IMR-90 (cell line): ENCODE measurements around the gene TNIP1. TPM values are rescaled to one million over a fixed set of nuclear protein-coding genes. Genes with fewer than 3 reads are reported as not detected.

Source experiments
- ATAC-seq: fragments of 200-7000 bp; cut with Tn5 transposase; 2 replicates; pipeline ENCODE4 v1.9.1; 2020; ENCODE audit warnings: low read depth, mild to moderate bottlenecking, moderate library complexity
- BruUV-seq: library from RNA; stranded (reverse); fragments of 400-500 nt; replicated peaks from 2 replicates; lab custom pipeline; 2021; lab: Mats Ljungman, UMichigan
- CTCF ChIA-PET: fragments of 300-600 bp; formaldehyde crosslinking; extraction: SDS; loops from one replicate; lab custom pipeline; 2021; ENCODE audit warnings: antibody characterized with exemption; lab: Yijun Ruan, JAX
- POLR2A ChIA-PET: fragments of 300-600 bp; sonication (Branson Sonifier 250); formaldehyde crosslinking; loops from one replicate; lab custom pipeline; 2022; ENCODE audit warnings: antibody characterized with exemption; ENCODE audit not compliant: unreplicated experiment; lab: Charles Lee
- DNase-seq: peaks from one replicate; pipeline ENCODE4 v3.0.0; 2013
- H2AFZ ChIP-seq: replicated peaks from 2 replicates; pipeline ENCODE3; 2013; ENCODE audit warnings: low read length, mild to moderate bottlenecking; ENCODE audit not compliant: poor library complexity
- H2AK5ac ChIP-seq: 2 replicates; pipeline ENCODE4 v1.6.1; 2013; ENCODE audit warnings: low read depth, low read length, inconsistent platforms
- H2AK9ac ChIP-seq: replicated peaks from 2 replicates; pipeline ENCODE3; 2013; ENCODE audit warnings: mild to moderate bottlenecking, low read depth, low read length, moderate library complexity; ENCODE audit not compliant: poor library complexity
- H2BK120ac ChIP-seq: 2 replicates; pipeline ENCODE4 v1.6.1; 2013; ENCODE audit warnings: low read depth, low read length, inconsistent platforms
- H2BK15ac ChIP-seq: 3 replicates; pipeline ENCODE4 v1.6.1; 2013; ENCODE audit warnings: low read depth, low read length, inconsistent platforms
- H2BK20ac ChIP-seq: 2 replicates; pipeline ENCODE4 v1.6.1; 2013; ENCODE audit warnings: low read depth, mild to moderate bottlenecking, inconsistent platforms, low read length, moderate library complexity
- H2BK5ac ChIP-seq: 2 replicates; pipeline ENCODE4 v1.6.1; 2013; ENCODE audit warnings: mild to moderate bottlenecking, low read depth, low read length, inconsistent platforms; ENCODE audit not compliant: poor library complexity, severe bottlenecking
- H3K14ac ChIP-seq: replicated peaks from 2 replicates; pipeline ENCODE4 v1.6.1; 2013; ENCODE audit warnings: low read depth, low read length, inconsistent platforms
- H3K18ac ChIP-seq: 2 replicates; pipeline ENCODE4 v1.6.1; 2013; ENCODE audit warnings: low read depth, low read length, control low read depth
- H3K23ac ChIP-seq: 2 replicates; pipeline ENCODE4 v1.6.1; 2013; ENCODE audit warnings: low read depth, low read length, inconsistent platforms
- H3K27ac ChIP-seq: 2 replicates; pipeline ENCODE4 v1.5.1; 2013; ENCODE audit warnings: mild to moderate bottlenecking, control low read depth, low read length; ENCODE audit not compliant: insufficient read depth
- H3K27me3 ChIP-seq: 2 replicates; pipeline ENCODE4 v1.6.1; 2013; ENCODE audit warnings: low read length; ENCODE audit not compliant: control insufficient read depth, insufficient read depth
- H3K36me3 ChIP-seq: 2 replicates; pipeline ENCODE4 v1.6.1; 2013; ENCODE audit warnings: low read length, mixed read lengths; ENCODE audit not compliant: control insufficient read depth, insufficient read depth
- H3K4ac ChIP-seq: 2 replicates; pipeline ENCODE4 v1.6.1; 2013; ENCODE audit warnings: low read depth, low read length, inconsistent platforms
- H3K4me1 ChIP-seq: 2 replicates; pipeline ENCODE4 v1.6.1; 2013; ENCODE audit warnings: low read length, mixed read lengths; ENCODE audit not compliant: control insufficient read depth, insufficient read depth
- H3K4me2 ChIP-seq: 2 replicates; pipeline ENCODE4 v1.6.1; 2013; ENCODE audit warnings: low read depth, mild to moderate bottlenecking, control low read depth, low read length, moderate library complexity
- H3K4me3 ChIP-seq: 2 replicates; pipeline ENCODE4 v1.5.1; 2013; ENCODE audit warnings: low read depth, mild to moderate bottlenecking, control low read depth, low read length, moderate library complexity; ENCODE audit not compliant: insufficient read depth
- H3K56ac ChIP-seq: 2 replicates; pipeline ENCODE4 v1.6.1; 2013; ENCODE audit warnings: low read length, inconsistent platforms; ENCODE audit not compliant: insufficient read depth; ENCODE audit errors: extremely low read depth
- H3K79me1 ChIP-seq, 2 experiments: 2 replicates each; pipeline ENCODE4 v1.6.1; 2013; ENCODE audit warnings: low read length in 2 of 2, inconsistent platforms in 1 of 2, low read depth in 1 of 2
- H3K9ac ChIP-seq: 2 replicates; pipeline ENCODE4 v1.6.1; 2013; ENCODE audit warnings: low read depth, low read length, control low read depth
- H3K9me1 ChIP-seq: 2 replicates; pipeline ENCODE4 v1.6.1; 2013; ENCODE audit warnings: low read length, inconsistent platforms; ENCODE audit not compliant: insufficient read depth
- H3K9me3 ChIP-seq: 2 replicates; pipeline ENCODE4 v1.6.1; 2013; ENCODE audit warnings: low read length; ENCODE audit not compliant: control insufficient read depth, insufficient read depth
- H4K20me1 ChIP-seq: 2 replicates; pipeline ENCODE4 v1.6.1; 2013; ENCODE audit warnings: low read length, inconsistent platforms; ENCODE audit not compliant: insufficient read depth
- H4K5ac ChIP-seq: 2 replicates; pipeline ENCODE4 v1.6.1; 2013; ENCODE audit warnings: mild to moderate bottlenecking, low read depth, low read length, control low read depth
- H4K8ac ChIP-seq, 2 experiments: 2 replicates each; pipeline ENCODE4 v1.6.1; 2013; ENCODE audit warnings: low read depth in 2 of 2, low read length in 2 of 2, control low read depth in 1 of 2, inconsistent platforms in 1 of 2
- H4K91ac ChIP-seq: 2 replicates; pipeline ENCODE4 v1.6.1; 2013; ENCODE audit warnings: low read depth, low read length, inconsistent platforms; ENCODE audit not compliant: insufficient read depth
- BHLHE40 ChIP-seq: fragments of 150-350 bp; IDR thresholded peaks from 2 replicates; pipeline ENCODE4 v1.6.1; 2016; ENCODE audit warnings: mild to moderate bottlenecking, low read depth, low read length
- CEBPB ChIP-seq: IDR thresholded peaks from 2 replicates; pipeline ENCODE4 v1.6.1; 2012; ENCODE audit warnings: low read depth, low read length, improper control_type of control experiment
- CHD1 ChIP-seq: IDR thresholded peaks from 2 replicates; pipeline ENCODE4 v1.6.1; 2012; ENCODE audit warnings: low read depth, low read length, improper control_type of control experiment
- CTCF ChIP-seq: conservative IDR thresholded peaks from 2 replicates; pipeline ENCODE4 v1.5.1; 2012; ENCODE audit warnings: mild to moderate bottlenecking, low read depth, low read length, improper control_type of control experiment
- ELK1 ChIP-seq: fragments of 150-350 bp; IDR thresholded peaks from 2 replicates; pipeline ENCODE4 v1.6.1; 2016; ENCODE audit warnings: low read depth, mild to moderate bottlenecking, low read length, moderate library complexity, borderline replicate concordance
- FOS ChIP-seq: fragments of 150-350 bp; IDR thresholded peaks from 2 replicates; pipeline ENCODE4 v1.6.1; 2016; ENCODE audit warnings: low read depth, low read length
- MAFK ChIP-seq: IDR thresholded peaks from 2 replicates; pipeline ENCODE4 v1.6.1; 2012; ENCODE audit warnings: low read depth, low read length, improper control_type of control experiment
- MAZ ChIP-seq: IDR thresholded peaks from 2 replicates; pipeline ENCODE4 v1.6.1; 2012; ENCODE audit warnings: low read depth, mild to moderate bottlenecking, low read length, improper control_type of control experiment, moderate library complexity, borderline replicate concordance
- MXI1 ChIP-seq: IDR thresholded peaks from 2 replicates; pipeline ENCODE4 v1.6.1; 2012; ENCODE audit warnings: low read depth, mild to moderate bottlenecking, low read length, moderate library complexity, borderline replicate concordance
- NFE2L2 ChIP-seq: fragments of 150-350 bp; IDR thresholded peaks from 2 replicates; pipeline ENCODE4 v1.6.1; 2016; ENCODE audit warnings: low read depth, mild to moderate bottlenecking, low read length
- POLR2A ChIP-seq: IDR thresholded peaks from 2 replicates; pipeline ENCODE4 v1.6.1; 2012; ENCODE audit warnings: mild to moderate bottlenecking, low read depth, low read length
- RAD21 ChIP-seq: IDR thresholded peaks from 2 replicates; pipeline ENCODE4 v1.6.1; 2012; ENCODE audit warnings: low read length, improper control_type of control experiment
- RCOR1 ChIP-seq: IDR thresholded peaks from 2 replicates; pipeline ENCODE4 v1.6.1; 2012; ENCODE audit warnings: mild to moderate bottlenecking, low read length, improper control_type of control experiment; ENCODE audit not compliant: insufficient replicate concordance
- RFX5 ChIP-seq: IDR thresholded peaks from 2 replicates; pipeline ENCODE4 v1.8.0; 2012; ENCODE audit warnings: low read depth, mild to moderate bottlenecking, low read length, moderate library complexity
- SMC3 ChIP-seq: fragments of 150-350 bp; IDR thresholded peaks from 2 replicates; pipeline ENCODE4 v1.6.1; 2016; ENCODE audit warnings: low read depth, mild to moderate bottlenecking, antibody characterized with exemption, low read length, moderate library complexity
- USF2 ChIP-seq: fragments of 150-350 bp; IDR thresholded peaks from 2 replicates; pipeline ENCODE4 v1.6.1; 2017; ENCODE audit warnings: mild to moderate bottlenecking, antibody characterized with exemption, low read length, low read depth
- WGBS, 2 experiments: methylation state at CpG; one replicate each; pipeline versions ENCODE4 v1.1.5 to v1.1.7; 2013; ENCODE audit warnings: missing lambda C conversion rate in 2 of 2; ENCODE audit not compliant: insufficient read length in 1 of 2; ENCODE audit errors: extremely low coverage in 2 of 2; 5-methylcytosine and 5-hydroxymethylcytosine counted together
- dilution Hi-C: fragments of 300-500 bp; cut with HindIII; formaldehyde crosslinking; loops from one replicate; pipeline ENCODE4 v1.14.3; 2018; ENCODE audit warnings: low sequenced_read_pairs; ENCODE audit not compliant: unreplicated experiment
- in situ Hi-C: fragments of 300-500 bp; cut with MboI; formaldehyde crosslinking; loops from 3 replicates; pipeline ENCODE4 v1.14.3; 2019; ENCODE audit warnings: low sequenced_read_pairs, inconsistent platforms, mixed read lengths
- intact Hi-C: fragments of 100-400 bp; cut with micrococcal nuclease; formaldehyde crosslinking; loops from 2 replicates; pipeline ENCODE4 v1.10.0; 2022
- polyA plus RNA-seq, 3 experiments: library from polyadenylated mRNA; depleted of rRNA; stranded (reverse); fragments of >200 nt; gene quantifications; 2 replicates each; pipeline ENCODE4 v1.2.3, GENCODE V29; 2012; ENCODE audit warnings: low replicate concordance in 1 of 3
- total RNA-seq: library from RNA; depleted of rRNA; stranded (reverse); fragments of >200 nt; gene quantifications from 2 replicates; pipeline ENCODE4 v1.2.3, GENCODE V29; 2012

The TNIP1 gene
- total and polyA plus RNA-seq, 2 of the 4 experiments (the other 2 are of a cell fraction): 63.8 to 92.8 TPM

- Histone ChIP-seq H3K23ac (no peak overlapping the region), H3K56ac (no peak overlapping the region), H3K9me3 (no peaks in the 10 kb centered on the region), H3K14ac (no peak overlapping the region), H3K27ac (no peak overlapping the region), H4K91ac (no peak overlapping the region), H2BK20ac (no peak overlapping the region), H2BK120ac (no peak overlapping the region), H2BK15ac (no peak overlapping the region), H4K20me1 (no peaks in the 10 kb centered on the region; the same call in 1 of the 2 replicates), H3K36me3 (peaks cover 42% of the 10 kb centered on the region), H3K79me1 (peaks cover 3% of the 10 kb centered on the region in 2 experiments; a peak in 1 of 4 replicates), H2AK9ac (no peak overlapping the region), H3K4me3 (no peak overlapping the region), H2BK5ac (no peak overlapping the region), H2AFZ (no peak overlapping the region), H3K9me1 (peaks cover 22% of the 10 kb centered on the region), H4K5ac (no peak overlapping the region), H3K18ac (no peak overlapping the region), H3K4ac (no peak overlapping the region), H2AK5ac (no peak overlapping the region), H4K8ac (no peak overlapping the region), H3K27me3 (no peaks in the 10 kb centered on the region), H3K9ac (no peak overlapping the region), H3K4me1 (peaks cover 4% of the 10 kb centered on the region; the same call in 1 of the 2 replicates), H3K4me2 (no peak overlapping the region)
- ATAC-seq (no peak), DNase-seq (no peak)
- ChIA-PET CTCF (no interaction called here), POLR2A (no interaction called here)
- WGBS, 2 experiments: 94% methylated on average over 2 of the region's 11 CpGs; no CpG with 5 or more reads in 1 of the 2 experiments
- no peak for TF ChIP-seq POLR2A
- no peak for TF ChIP-seq CEBPB
- no peak for TF ChIP-seq SMC3
- TF ChIP-seq NFE2L2: no peak
- TF ChIP-seq BHLHE40: no peak
- TF ChIP-seq CTCF: no peak
- no peak for TF ChIP-seq CHD1
- TF ChIP-seq RAD21: no peak
- no peak for TF ChIP-seq MAFK
- no peak for TF ChIP-seq ELK1
- TF ChIP-seq RFX5: no peak
- TF ChIP-seq RCOR1: no peak
- TF ChIP-seq MXI1: no peak
- TF ChIP-seq USF2: no peak
- no peak for TF ChIP-seq FOS
- no peak for TF ChIP-seq MAZ
- dilution Hi-C loops (no loop called here), in situ Hi-C loops (no loop called here), intact Hi-C loops (no loop called here)
- BruUV-seq: no TSS peak
These were observed 52.8 kb downstream of the TNIP1 start for GRCh38 chr5:151027961-151028479.
